LHCN-M2 (cell line): ENCODE measurements around the gene MCAM. TPM values are rescaled to one million over a fixed set of nuclear protein-coding genes. Genes with fewer than 3 reads are reported as not detected.

Experiments used
- DNase-seq: peaks from one replicate; pipeline ENCODE4 v3.0.0-alpha.2; 2012; ENCODE audit warnings: low read depth
- total RNA-seq: library from RNA; depleted of rRNA; stranded (reverse); fragments of >200 nt; gene quantifications from 2 replicates; pipeline ENCODE4 v1.2.3, GENCODE V29; 2014; rRNA removed

Gene MCAM
- total RNA-seq, 1 experiment from 2014 or later: 11.0 TPM

GRCh38 chr11:119266517-119267255 is 50.2 kb downstream of the MCAM start:
- DNase-seq: no peak

DNA sequence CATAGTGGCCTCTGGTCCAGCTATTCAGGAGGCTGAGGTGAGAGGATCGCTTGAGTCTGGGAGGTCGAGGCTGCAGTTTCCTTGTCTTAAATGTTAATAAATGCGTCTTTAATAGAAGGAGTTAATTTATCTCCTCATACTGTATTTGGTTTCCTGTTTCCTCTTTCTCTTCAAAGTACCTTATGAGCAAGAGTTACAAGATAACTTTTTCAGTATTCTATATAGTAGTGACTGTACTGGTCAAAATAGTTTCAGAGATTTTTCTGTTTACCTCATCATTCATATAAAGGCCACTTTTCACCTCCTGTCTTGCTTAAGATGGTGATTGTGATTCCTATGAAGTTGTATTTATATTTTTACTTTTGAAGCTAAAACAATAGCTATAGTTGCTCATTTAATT is 50.9 kb downstream of the MCAM start:
- no peak for DNase-seq

DNA sequence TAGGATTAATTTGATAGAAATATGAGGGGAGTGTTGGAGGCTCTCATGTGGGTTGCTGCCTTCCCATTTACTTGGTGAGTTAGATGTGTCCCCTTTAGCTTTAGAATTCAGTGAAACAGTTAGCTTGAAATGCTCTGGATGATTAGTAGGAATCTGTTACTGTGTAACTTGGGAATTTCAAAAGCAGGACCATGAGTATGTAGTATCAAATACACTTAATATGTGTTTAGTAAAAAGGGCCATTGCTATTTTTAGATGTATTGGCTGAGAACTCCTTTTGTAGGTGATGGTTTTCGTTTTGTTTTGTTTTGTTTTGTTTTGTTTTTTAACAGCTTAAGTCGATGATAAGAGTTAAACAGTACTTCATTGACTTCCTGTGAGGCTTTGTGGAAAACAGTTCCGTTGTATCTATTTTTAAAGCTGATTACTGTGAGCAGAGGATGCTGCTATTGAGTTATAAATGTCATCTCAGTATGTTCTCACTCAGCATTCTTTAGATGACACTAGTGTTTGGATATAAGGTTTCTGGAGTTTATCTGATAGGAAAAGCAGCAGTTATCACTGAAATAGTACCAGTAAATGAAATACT is 53.5 kb downstream of the MCAM start:
- DNase-seq: peak; percentile 14

- DNase-seq: peak; percentile 69
These were observed 54.1 kb downstream of the MCAM start for GRCh38 chr11:119262668-119263351.

GRCh38 chr11:119258983-119259382 is 57.9 kb downstream of the MCAM start:
- DNase-seq: no peak

Other genes with a start within 250 kb of the MCAM start
- 22.3 and 25.1 TPM in 2 replicates for gene VPS11, start 249.3 kb downstream of the MCAM start, total RNA-seq
- 10.4 and 13.4 TPM in 2 replicates for gene HMBS, start 232.2 kb downstream of the MCAM start, total RNA-seq
- 38.9 and 51.5 TPM in 2 replicates for gene DPAGT1, start 215.3 kb downstream of the MCAM start, total RNA-seq
- gene C2CD2L, start 209.8 kb downstream of the MCAM start, total RNA-seq: 7.6 and 9.3 TPM in 2 replicates
- 9.0 and 11.1 TPM in 2 replicates for gene HINFP, start 195.6 kb downstream of the MCAM start, total RNA-seq
- gene ABCG4, start 168.1 kb downstream of the MCAM start, total RNA-seq: 0.06 TPM in 2 replicates
- gene NLRX1, start 148.4 kb downstream of the MCAM start, total RNA-seq: 8.7 and 9.4 TPM in 2 replicates
- not detected in 2 replicates for gene NHERF4, start 131.7 kb downstream of the MCAM start, total RNA-seq
- 18.1 and 18.3 TPM in 2 replicates for gene CBL, start 110.8 kb downstream of the MCAM start, total RNA-seq
- gene RNF26, start 17.4 kb upstream of the MCAM start, total RNA-seq: 7.3 and 9.3 TPM in 2 replicates
- 9.1 and 9.9 TPM in 2 replicates for gene C1QTNF5, start 23.8 kb upstream of the MCAM start, total RNA-seq
- gene MFRP, start 29.6 kb upstream of the MCAM start, total RNA-seq: not detected in 2 replicates
- 1.7 and 4.0 TPM in 2 replicates for gene USP2, start 64.6 kb upstream of the MCAM start, total RNA-seq
- 221 and 333 TPM in 2 replicates for gene THY1, start 106.0 kb upstream of the MCAM start, total RNA-seq